Upper lobe of left lung (tissue), 4 donors: Measurements from ENCODE around the gene C12orf75.

Experiments used
- EP300 ChIP-seq, 4 donors: sonication (generic); formaldehyde crosslinking; IDR thresholded peaks; one replicate each; pipeline ENCODE4 v1.5.1; 2017; ENCODE audit warnings: antibody characterized with exemption in 4 of 4, control low read depth in 2 of 4
- POLR2A ChIP-seq, 4 donors: fragments of 450-650 bp; IDR thresholded peaks; one replicate each; pipeline ENCODE4 v1.5.1; 2016 to 2017; ENCODE audit warnings: antibody characterized with exemption in 4 of 4, mild to moderate bottlenecking in 2 of 4
- POLR2AphosphoS5 ChIP-seq, 2 donors: sonication (generic); formaldehyde crosslinking; IDR thresholded peaks; one replicate each; pipeline ENCODE4 v1.5.1; 2017; ENCODE audit warnings: antibody characterized with exemption in 2 of 2
- TF ChIP-seq, protein P1 (sequence below), 6 experiments: fragments of 450-650 bp in 4 of 6; fragments of 200-600 bp in 2 of 6; sonication (generic) in 2 of 6; IDR thresholded peaks; one replicate each; pipeline ENCODE4 v1.5.1; 2016 to 2019; ENCODE audit warnings: antibody characterized with exemption in 6 of 6

DNA sequence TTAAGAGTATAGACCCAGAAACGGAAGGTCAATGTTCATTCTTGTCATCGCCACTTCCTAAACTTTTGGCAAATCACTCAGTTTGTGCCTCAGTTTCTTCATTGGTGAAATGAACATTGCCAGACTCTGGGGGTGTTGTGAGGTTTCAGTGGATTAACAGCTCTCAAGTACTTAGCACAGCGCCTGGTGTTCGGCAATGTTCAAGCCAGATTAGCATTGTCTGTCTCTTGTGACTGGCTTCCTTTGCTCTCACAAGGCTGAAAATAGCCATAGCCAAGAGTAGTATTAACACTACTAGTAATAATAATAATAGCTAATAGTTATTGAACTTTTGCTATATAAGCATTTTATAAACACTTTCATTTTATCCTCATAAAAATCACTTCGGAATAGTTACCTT is 71.9 kb downstream of the C12orf75 start:
- TF ChIP-seq, protein P1, sequence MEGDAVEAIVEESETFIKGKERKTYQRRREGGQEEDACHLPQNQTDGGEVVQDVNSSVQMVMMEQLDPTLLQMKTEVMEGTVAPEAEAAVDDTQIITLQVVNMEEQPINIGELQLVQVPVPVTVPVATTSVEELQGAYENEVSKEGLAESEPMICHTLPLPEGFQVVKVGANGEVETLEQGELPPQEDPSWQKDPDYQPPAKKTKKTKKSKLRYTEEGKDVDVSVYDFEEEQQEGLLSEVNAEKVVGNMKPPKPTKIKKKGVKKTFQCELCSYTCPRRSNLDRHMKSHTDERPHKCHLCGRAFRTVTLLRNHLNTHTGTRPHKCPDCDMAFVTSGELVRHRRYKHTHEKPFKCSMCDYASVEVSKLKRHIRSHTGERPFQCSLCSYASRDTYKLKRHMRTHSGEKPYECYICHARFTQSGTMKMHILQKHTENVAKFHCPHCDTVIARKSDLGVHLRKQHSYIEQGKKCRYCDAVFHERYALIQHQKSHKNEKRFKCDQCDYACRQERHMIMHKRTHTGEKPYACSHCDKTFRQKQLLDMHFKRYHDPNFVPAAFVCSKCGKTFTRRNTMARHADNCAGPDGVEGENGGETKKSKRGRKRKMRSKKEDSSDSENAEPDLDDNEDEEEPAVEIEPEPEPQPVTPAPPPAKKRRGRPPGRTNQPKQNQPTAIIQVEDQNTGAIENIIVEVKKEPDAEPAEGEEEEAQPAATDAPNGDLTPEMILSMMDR (IDR thresholded peaks at IDR 0.05): no peak
- TF ChIP-seq POLR2A (IDR thresholded peaks at IDR 0.05) (no peak), POLR2AphosphoS5 (IDR thresholded peaks at IDR 0.05) (no peak), EP300 (IDR thresholded peaks at IDR 0.05) (no peak)
